PC-9 (cell line): Measurements from ENCODE around the gene ANKRD6. TPM values are rescaled to one million over a fixed set of nuclear protein-coding genes. Genes with fewer than 3 reads are reported as not detected.

ENCODE experiments used
- BruUV-seq: library from RNA; stranded (reverse); fragments of 400-500 nt; replicated peaks from 2 replicates; lab custom pipeline; 2021; lab: Mats Ljungman, UMichigan
- CTCF ChIA-PET: fragments of 300-600 bp; sonication (Branson Sonifier 250); formaldehyde crosslinking; loops from one replicate; lab custom pipeline; 2022; ENCODE audit warnings: antibody characterized with exemption; lab: Charles Lee
- POLR2A ChIA-PET: fragments of 300-600 bp; sonication (Branson Sonifier 250); formaldehyde crosslinking; loops from one replicate; lab custom pipeline; 2022; ENCODE audit warnings: antibody characterized with exemption; ENCODE audit not compliant: unreplicated experiment; lab: Charles Lee
- DNase-seq, 2 experiments: peaks; one replicate each; pipeline versions ENCODE4 v3.0.0 to v3.0.0-alpha.2; 2015 to 2022; ENCODE audit warnings: mixed read lengths in 1 of 2
- H2AFZ ChIP-seq: fragments of 200-600 bp; sonication (generic); 2 replicates; pipeline ENCODE4 v1.8.1; 2017; ENCODE audit warnings: antibody characterized with exemption
- H3F3A ChIP-seq: fragments of 200-600 bp; sonication (generic); 2 replicates; pipeline ENCODE4 v1.8.1; 2017; ENCODE audit warnings: antibody characterized with exemption, mild to moderate bottlenecking, low read depth; ENCODE audit not compliant: insufficient read depth
- H3K27ac ChIP-seq: fragments of 200-600 bp; sonication (generic); 2 replicates; pipeline ENCODE4 v1.6.1; 2016; ENCODE audit warnings: mixed run types
- H3K27me3 ChIP-seq: fragments of 200-600 bp; sonication (generic); 2 replicates; pipeline ENCODE4 v1.6.1; 2016; ENCODE audit warnings: low read depth, mixed run types; ENCODE audit not compliant: insufficient read depth
- H3K36me3 ChIP-seq: fragments of 200-600 bp; sonication (generic); 2 replicates; pipeline ENCODE4 v1.6.1; 2016; ENCODE audit warnings: low read depth, mixed run types
- H3K4me1 ChIP-seq: fragments of 200-600 bp; sonication (generic); replicated peaks from 2 replicates; pipeline ENCODE4 v1.6.1; 2016; ENCODE audit warnings: mixed run types; ENCODE audit not compliant: insufficient read depth
- H3K4me2 ChIP-seq: fragments of 200-600 bp; sonication (generic); 2 replicates; pipeline ENCODE4 v1.6.1; 2017; ENCODE audit warnings: mixed run types
- H3K4me3 ChIP-seq: fragments of 200-600 bp; sonication (generic); 2 replicates; pipeline ENCODE4 v1.6.1; 2016; ENCODE audit warnings: mixed run types
- H3K79me2 ChIP-seq: fragments of 200-600 bp; sonication (generic); 2 replicates; pipeline ENCODE4 v1.6.1; 2017; ENCODE audit warnings: low read depth, mixed run types
- H3K9me2 ChIP-seq: fragments of 200-600 bp; sonication (generic); 2 replicates; pipeline ENCODE4 v1.8.1; 2017; ENCODE audit warnings: mild to moderate bottlenecking; ENCODE audit not compliant: insufficient read depth
- H3K9me3 ChIP-seq: fragments of 200-600 bp; sonication (generic); 2 replicates; pipeline ENCODE4 v1.8.1; 2016; ENCODE audit warnings: low read depth; ENCODE audit not compliant: insufficient read depth
- H4K20me1 ChIP-seq: fragments of 200-600 bp; sonication (generic); 2 replicates; pipeline ENCODE4 v1.8.1; 2017; ENCODE audit not compliant: insufficient read depth
- EZH2 ChIP-seq: fragments of 200-600 bp; sonication (generic); IDR thresholded peaks from 2 replicates; pipeline ENCODE4 v1.8.0; 2017; ENCODE audit warnings: antibody characterized with exemption, low read depth
- intact Hi-C: fragments of 100-400 bp; cut with micrococcal nuclease; formaldehyde crosslinking; loops from one replicate; pipeline ENCODE4 v1.10.0; 2022; ENCODE audit not compliant: unreplicated experiment
- total RNA-seq: library from RNA; stranded (reverse); gene quantifications from 2 replicates; pipeline ENCODE4 v1.2.3, GENCODE V29; 2021
- TF ChIP-seq, protein P1 (sequence below): fragments of 200-600 bp; sonication (generic); conservative IDR thresholded peaks from 2 replicates; pipeline ENCODE4 v1.6.1; 2017; ENCODE audit warnings: mixed run types, antibody characterized with exemption, mild to moderate bottlenecking, moderate library complexity

ANKRD6 gene
- total RNA-seq, 1 experiment from 2014 or later, result 1.8 TPM

DNA sequence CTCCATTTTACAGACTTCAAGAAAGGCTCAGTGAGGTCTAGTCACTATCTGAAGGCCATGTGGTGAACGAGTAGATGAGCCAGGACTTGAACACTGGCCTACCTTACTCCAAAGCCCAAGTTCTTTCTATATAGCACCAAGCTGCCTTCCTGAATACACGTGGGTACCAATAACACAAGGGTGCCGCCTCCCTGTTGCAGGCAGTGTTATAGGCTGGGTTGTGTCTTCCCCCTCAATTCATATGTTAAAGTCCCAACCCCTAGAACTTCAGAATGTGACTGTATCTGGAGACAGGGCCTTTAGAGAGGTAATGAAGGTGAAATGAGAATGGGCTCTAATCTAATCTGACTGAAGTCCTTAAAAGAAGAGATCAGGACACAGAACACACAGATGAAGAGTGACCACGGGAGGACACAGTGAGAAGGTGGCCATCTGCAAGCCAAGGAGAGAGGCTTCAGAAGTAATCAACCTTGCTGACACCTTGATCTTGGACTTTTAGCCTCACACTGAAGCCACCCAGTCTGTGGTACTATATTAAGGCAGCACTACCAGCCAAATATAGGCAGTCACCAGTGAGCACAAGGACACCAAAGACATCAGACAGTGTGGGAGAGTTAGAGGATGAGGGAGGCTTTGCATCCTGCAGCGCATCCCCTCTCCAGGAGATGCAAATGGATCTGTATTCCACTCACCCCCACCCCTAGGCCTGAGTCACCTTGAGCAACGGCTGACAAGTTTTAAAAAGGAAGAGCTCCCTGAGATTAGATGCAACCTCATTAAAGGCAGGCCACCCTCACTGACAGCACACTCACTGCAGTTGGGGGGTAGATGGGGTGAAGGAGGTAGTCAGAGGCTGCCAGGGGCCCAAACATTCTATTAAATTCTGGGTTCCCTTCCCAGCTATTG is 246.5 kb downstream of the ANKRD6 start:
- no peak overlapping the region for H3K4me3 ChIP-seq
- ChIA-PET POLR2A (no interaction called here), CTCF (no interaction called here)
- H3K9me2 ChIP-seq, result no peaks in the 10 kb centered on the region
- TF ChIP-seq EZH2, result no peak
- TF ChIP-seq, protein P1, sequence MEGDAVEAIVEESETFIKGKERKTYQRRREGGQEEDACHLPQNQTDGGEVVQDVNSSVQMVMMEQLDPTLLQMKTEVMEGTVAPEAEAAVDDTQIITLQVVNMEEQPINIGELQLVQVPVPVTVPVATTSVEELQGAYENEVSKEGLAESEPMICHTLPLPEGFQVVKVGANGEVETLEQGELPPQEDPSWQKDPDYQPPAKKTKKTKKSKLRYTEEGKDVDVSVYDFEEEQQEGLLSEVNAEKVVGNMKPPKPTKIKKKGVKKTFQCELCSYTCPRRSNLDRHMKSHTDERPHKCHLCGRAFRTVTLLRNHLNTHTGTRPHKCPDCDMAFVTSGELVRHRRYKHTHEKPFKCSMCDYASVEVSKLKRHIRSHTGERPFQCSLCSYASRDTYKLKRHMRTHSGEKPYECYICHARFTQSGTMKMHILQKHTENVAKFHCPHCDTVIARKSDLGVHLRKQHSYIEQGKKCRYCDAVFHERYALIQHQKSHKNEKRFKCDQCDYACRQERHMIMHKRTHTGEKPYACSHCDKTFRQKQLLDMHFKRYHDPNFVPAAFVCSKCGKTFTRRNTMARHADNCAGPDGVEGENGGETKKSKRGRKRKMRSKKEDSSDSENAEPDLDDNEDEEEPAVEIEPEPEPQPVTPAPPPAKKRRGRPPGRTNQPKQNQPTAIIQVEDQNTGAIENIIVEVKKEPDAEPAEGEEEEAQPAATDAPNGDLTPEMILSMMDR, result no peak
- no peaks in the 10 kb centered on the region for H3K27me3 ChIP-seq
- no peaks in the 10 kb centered on the region for H3K9me3 ChIP-seq
- H3K79me2 ChIP-seq, result no peaks in the 10 kb centered on the region
- no peaks in the 10 kb centered on the region for H3K36me3 ChIP-seq
- no peaks in the 10 kb centered on the region for H4K20me1 ChIP-seq
- intact Hi-C loops, result no loop called here
- H3F3A ChIP-seq, result no peaks in the 10 kb centered on the region
- no peak for DNase-seq
- BruUV-seq, result no TSS peak
- H3K4me2 ChIP-seq, result no peak overlapping the region
- no peak overlapping the region for H2AFZ ChIP-seq
- no peak overlapping the region for H3K27ac ChIP-seq
- no peaks in the 10 kb centered on the region for H3K4me1 ChIP-seq

DNA sequence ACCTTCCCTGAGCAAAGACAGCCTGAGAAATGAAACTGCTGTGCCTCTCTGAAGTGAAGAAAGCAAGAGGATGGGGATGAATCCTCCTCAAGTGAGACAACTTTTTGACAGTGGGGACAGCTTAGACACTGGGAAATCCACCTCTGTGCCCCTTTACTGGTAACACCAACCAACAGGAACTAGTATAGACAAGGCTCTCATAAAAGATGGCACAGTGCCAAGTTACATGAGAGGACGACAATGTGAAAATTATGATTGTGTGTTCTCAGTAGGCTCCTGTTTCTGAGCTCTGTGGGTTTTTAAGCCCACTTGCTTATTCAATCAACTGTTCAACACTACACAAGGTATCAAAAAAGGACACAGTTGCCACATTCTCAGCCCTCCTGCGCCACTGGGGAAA is 247.2 kb downstream of the ANKRD6 start:
- no peak overlapping the region for H3K4me3 ChIP-seq
- H3K9me3 ChIP-seq, result no peaks in the 10 kb centered on the region
- H3K79me2 ChIP-seq, result no peaks in the 10 kb centered on the region
- no peak overlapping the region for H3K27ac ChIP-seq
- POLR2A ChIA-PET, result no interaction called here
- intact Hi-C loops, result no loop called here
- BruUV-seq, result no TSS peak
- H2AFZ ChIP-seq, result no peak overlapping the region
- H3K9me2 ChIP-seq, result no peaks in the 10 kb centered on the region
- H3F3A ChIP-seq, result no peaks in the 10 kb centered on the region
- H3K4me1 ChIP-seq, result no peaks in the 10 kb centered on the region
- no peaks in the 10 kb centered on the region for H3K36me3 ChIP-seq
- H4K20me1 ChIP-seq, result no peaks in the 10 kb centered on the region
- TF ChIP-seq, protein P1, result no peak
- no peak for TF ChIP-seq EZH2
- H3K4me2 ChIP-seq, result no peak overlapping the region
- DNase-seq, result no peak
- no peaks in the 10 kb centered on the region for H3K27me3 ChIP-seq
- CTCF ChIA-PET, result no interaction called here

DNA sequence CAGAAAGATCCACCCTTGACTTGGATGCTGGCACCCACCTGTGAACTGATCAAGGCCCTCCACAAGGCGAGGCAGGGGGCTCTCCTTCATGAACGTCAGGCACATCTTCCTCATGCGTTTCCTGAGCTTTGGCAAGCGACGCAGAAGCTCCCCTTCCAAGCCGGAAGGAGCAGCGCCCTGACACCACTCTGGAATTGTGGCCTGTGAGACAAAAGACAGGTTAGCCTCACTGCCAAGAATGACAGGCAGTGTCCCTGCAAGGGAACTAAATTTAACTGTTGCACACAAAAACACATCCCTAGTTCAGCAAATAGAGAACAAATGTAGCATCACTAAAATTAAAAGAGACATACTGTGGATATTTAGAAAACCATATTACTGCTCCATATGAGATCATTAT is 247.6 kb downstream of the ANKRD6 start:
- Histone ChIP-seq H4K20me1 (no peaks in the 10 kb centered on the region), H3K4me2 (no peak overlapping the region), H3K9me3 (no peaks in the 10 kb centered on the region), H3K79me2 (no peaks in the 10 kb centered on the region), H3K27me3 (no peaks in the 10 kb centered on the region), H3K36me3 (no peaks in the 10 kb centered on the region), H2AFZ (no peak overlapping the region), H3K4me1 (no peaks in the 10 kb centered on the region), H3K9me2 (no peaks in the 10 kb centered on the region), H3K4me3 (no peak overlapping the region), H3K27ac (no peak overlapping the region), H3F3A (no peaks in the 10 kb centered on the region)
- ChIA-PET POLR2A (no interaction called here), CTCF (no interaction called here)
- no peak for DNase-seq
- intact Hi-C loops, result no loop called here
- TF ChIP-seq, protein P1, result no peak
- TF ChIP-seq EZH2, result no peak
- no TSS peak for BruUV-seq
